ENCODE data around the gene RRAGD.
A peak's percentile ranks its signal among the peaks of the same experiment; 100 is the strongest.

RRAGD gene

GRCh38 chr6:89360415-89360999 lies 51.6 kb downstream of the RRAGD start:
- POLR2A ChIA-PET, result no interaction called here
- H3K36me3 ChIP-seq (ENCODE audit: control insufficient read depth in 2 of 2, insufficient read depth in 1 of 2, low read length in 2 of 2), result no peaks in the 10 kb centered on the region
- H3K4me3 ChIP-seq (ENCODE audit: low read depth, low read length), result no peak overlapping the region
- CTCF ChIA-PET, result interaction anchor here (0.6 to 6.6 kb wide), 5 partner anchors 12 to 72 kb away, joined by 3 to 64 read pairs (median 4); no protein-coding TSS in a partner anchor
- no peaks in the 10 kb centered on the region for H3K4me1 ChIP-seq (ENCODE audit: control insufficient read depth, insufficient read depth, low read length)
- H3K9me3 ChIP-seq (ENCODE audit: control insufficient read depth, insufficient read depth, low read depth, low read length), result no peaks in the 10 kb centered on the region
- H3K27ac ChIP-seq (ENCODE audit: extremely low read depth, low read depth, low read length), result no peak overlapping the region
- no peak for TF ChIP-seq MZF1 (tag by site-specific recombination; IDR thresholded peaks at IDR 0.05; ENCODE audit: borderline replicate concordance)
- TF ChIP-seq, protein P1, sequence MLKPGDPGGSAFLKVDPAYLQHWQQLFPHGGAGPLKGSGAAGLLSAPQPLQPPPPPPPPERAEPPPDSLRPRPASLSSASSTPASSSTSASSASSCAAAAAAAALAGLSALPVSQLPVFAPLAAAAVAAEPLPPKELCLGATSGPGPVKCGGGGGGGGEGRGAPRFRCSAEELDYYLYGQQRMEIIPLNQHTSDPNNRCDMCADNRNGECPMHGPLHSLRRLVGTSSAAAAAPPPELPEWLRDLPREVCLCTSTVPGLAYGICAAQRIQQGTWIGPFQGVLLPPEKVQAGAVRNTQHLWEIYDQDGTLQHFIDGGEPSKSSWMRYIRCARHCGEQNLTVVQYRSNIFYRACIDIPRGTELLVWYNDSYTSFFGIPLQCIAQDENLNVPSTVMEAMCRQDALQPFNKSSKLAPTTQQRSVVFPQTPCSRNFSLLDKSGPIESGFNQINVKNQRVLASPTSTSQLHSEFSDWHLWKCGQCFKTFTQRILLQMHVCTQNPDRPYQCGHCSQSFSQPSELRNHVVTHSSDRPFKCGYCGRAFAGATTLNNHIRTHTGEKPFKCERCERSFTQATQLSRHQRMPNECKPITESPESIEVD (tag by site-specific recombination; IDR thresholded peaks at IDR 0.05), result no peak

DNA sequence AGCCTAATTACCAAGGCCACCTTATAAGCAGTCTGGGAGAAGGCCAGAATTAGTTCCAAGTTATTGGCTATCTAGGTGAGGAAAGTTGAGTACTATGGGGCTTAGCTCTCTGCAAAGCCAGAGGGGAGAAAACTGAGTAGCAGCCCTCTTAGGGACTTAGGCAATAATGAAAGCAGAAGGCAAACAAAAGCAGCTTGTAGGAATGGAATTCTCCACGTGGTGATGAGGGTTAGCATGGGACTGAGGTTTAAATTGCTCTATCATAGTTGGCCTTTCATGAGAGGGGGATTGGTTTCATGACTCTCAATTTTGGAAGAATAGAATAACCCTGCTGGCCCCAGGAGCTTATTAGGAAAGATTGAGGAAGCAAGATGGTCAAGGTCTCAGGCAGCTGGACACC lies 52.5 kb downstream of the RRAGD start:
- no peak overlapping the region for H3K27ac ChIP-seq (ENCODE audit: extremely low read depth, low read depth, low read length)
- CTCF ChIA-PET, result interaction anchor here (0.7 to 6.6 kb wide), 3 partner anchors 13 to 78 kb away, joined by 3 to 64 read pairs (median 4); no protein-coding TSS in a partner anchor
- H3K4me1 ChIP-seq (ENCODE audit: control insufficient read depth, insufficient read depth, low read length), result no peaks in the 10 kb centered on the region
- no peak overlapping the region for H3K4me3 ChIP-seq (ENCODE audit: low read depth, low read length)
- POLR2A ChIA-PET, result interaction anchor here (0.7 kb wide), 1 partner anchor 12 kb away, joined by 5 read pairs; no protein-coding TSS in a partner anchor
- TF ChIP-seq PRDM10 (tag by site-specific recombination; IDR thresholded peaks at IDR 0.05), result peak; percentile 54; the same call in 1 of the 2 replicates
- no peak for TF ChIP-seq ZNF596 (tag by site-specific recombination; IDR thresholded peaks at IDR 0.05)
- TF ChIP-seq, protein P2, sequence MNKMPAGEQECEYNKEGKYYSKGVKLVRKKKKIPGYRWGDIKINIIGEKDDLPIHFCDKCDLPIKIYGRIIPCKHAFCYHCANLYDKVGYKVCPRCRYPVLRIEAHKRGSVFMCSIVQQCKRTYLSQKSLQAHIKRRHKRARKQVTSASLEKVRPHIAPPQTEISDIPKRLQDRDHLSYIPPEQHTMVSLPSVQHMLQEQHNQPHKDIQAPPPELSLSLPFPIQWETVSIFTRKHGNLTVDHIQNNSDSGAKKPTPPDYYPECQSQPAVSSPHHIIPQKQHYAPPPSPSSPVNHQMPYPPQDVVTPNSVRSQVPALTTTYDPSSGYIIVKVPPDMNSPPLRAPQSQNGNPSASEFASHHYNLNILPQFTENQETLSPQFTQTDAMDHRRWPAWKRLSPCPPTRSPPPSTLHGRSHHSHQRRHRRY (tag by site-specific recombination; IDR thresholded peaks at IDR 0.05), result no peak
- no peaks in the 10 kb centered on the region for H3K9me3 ChIP-seq (ENCODE audit: control insufficient read depth, insufficient read depth, low read depth, low read length)
- no peaks in the 10 kb centered on the region for H3K36me3 ChIP-seq (ENCODE audit: control insufficient read depth in 2 of 2, insufficient read depth in 1 of 2, low read length in 2 of 2)

GRCh38 chr6:89357390-89357789 lies 54.7 kb downstream of the RRAGD start:
- Histone ChIP-seq H3K27ac (ENCODE audit: extremely low read depth, low read depth, low read length) (no peak overlapping the region), H3K9me3 (ENCODE audit: control insufficient read depth, insufficient read depth, low read depth, low read length) (no peaks in the 10 kb centered on the region), H3K4me1 (ENCODE audit: control insufficient read depth, insufficient read depth, low read length) (0 out of 2 replicates have a peak, but pooled peaks cover 3% of the 10 kb centered on the region), H3K4me3 (ENCODE audit: low read depth, low read length) (no peak overlapping the region), H3K36me3 (ENCODE audit: control insufficient read depth in 2 of 2, insufficient read depth in 1 of 2, low read length in 2 of 2) (no peaks in the 10 kb centered on the region)
- ChIA-PET CTCF (interaction anchor here (0.7 to 4.3 kb wide), 3 partner anchors 11 to 241 kb away, joined by 3 to 43 read pairs (median 20); no protein-coding TSS in a partner anchor), POLR2A (no interaction called here)
- TF ChIP-seq PRDM10 (tag by site-specific recombination; IDR thresholded peaks at IDR 0.05) (no peak), ZNF37A (tag by site-specific recombination; IDR thresholded peaks at IDR 0.05) (no peak), GLIS1 (tag by site-specific recombination; IDR thresholded peaks at IDR 0.05) (no peak), ZNF513 (tag by site-specific recombination; IDR thresholded peaks at IDR 0.05) (no peak), SCRT2 (tag by site-specific recombination; IDR thresholded peaks at IDR 0.05) (no peak), ZNF391 (tag by site-specific recombination; IDR thresholded peaks at IDR 0.05; ENCODE audit: borderline replicate concordance, low read depth) (no peak), ZNF560 (tag by site-specific recombination; IDR thresholded peaks at IDR 0.05; ENCODE audit: borderline replicate concordance) (no peak), ZNF23 (tag by site-specific recombination; IDR thresholded peaks at IDR 0.05; ENCODE audit: borderline replicate concordance) (no peak), ZNF510 (tag by site-specific recombination; IDR thresholded peaks at IDR 0.05; ENCODE audit: insufficient replicate concordance) (no peak), ZNF133 (tag by site-specific recombination; IDR thresholded peaks at IDR 0.05) (no peak), ZNF660 (tag by site-specific recombination; IDR thresholded peaks at IDR 0.05) (no peak)
- TF ChIP-seq, protein P3, sequence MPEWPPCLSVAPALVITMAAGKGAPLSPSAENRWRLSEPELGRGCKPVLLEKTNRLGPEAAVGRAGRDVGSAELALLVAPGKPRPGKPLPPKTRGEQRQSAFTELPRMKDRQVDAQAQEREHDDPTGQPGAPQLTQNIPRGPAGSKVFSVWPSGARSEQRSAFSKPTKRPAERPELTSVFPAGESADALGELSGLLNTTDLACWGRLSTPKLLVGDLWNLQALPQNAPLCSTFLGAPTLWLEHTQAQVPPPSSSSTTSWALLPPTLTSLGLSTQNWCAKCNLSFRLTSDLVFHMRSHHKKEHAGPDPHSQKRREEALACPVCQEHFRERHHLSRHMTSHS (tag by site-specific recombination; IDR thresholded peaks at IDR 0.05), result no peak
